ENCODE results near the gene NIPA2.

DNA sequence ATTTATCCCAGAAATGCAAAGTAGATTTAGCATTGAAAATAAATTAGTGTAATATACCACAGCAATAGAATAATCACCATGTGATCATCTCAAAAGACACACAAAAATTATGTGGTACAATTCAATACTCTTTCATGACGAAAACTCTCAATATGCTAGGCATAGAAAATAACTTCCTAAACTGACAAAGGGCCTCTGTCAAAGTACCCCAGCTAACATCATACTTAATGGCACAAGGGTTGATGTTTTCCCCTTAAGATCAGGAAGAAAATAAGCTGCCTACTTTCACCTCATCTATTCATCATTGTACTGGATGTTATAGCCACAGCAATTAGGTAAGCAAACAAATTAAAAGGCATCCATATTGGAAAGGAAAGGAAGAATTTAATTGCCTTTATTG is 22.7 kb upstream of the NIPA2 start:
- TF ChIP-seq GLI2 (tag by site-specific recombination; IDR thresholded peaks at IDR 0.05; ENCODE audit: borderline replicate concordance, low read depth) (no peak), ZNF211 (tag by site-specific recombination; IDR thresholded peaks at IDR 0.05; ENCODE audit: low read depth) (no peak), CTCF (tag by site-specific recombination; IDR thresholded peaks at IDR 0.05) (no peak), HOXC10 (CRISPR knock-in tag; IDR thresholded peaks at IDR 0.05) (no peak), ZNF18 (tag by site-specific recombination; IDR thresholded peaks at IDR 0.05) (no peak), ZNF362 (tag by site-specific recombination; IDR thresholded peaks at IDR 0.05) (no peak), TCF7L2 (IDR thresholded peaks at IDR 0.05; ENCODE audit: borderline replicate concordance, low read depth, low read length) (no peak), ZNF626 (tag by site-specific recombination; IDR thresholded peaks at IDR 0.05) (no peak)
- TF ChIP-seq, protein P1, sequence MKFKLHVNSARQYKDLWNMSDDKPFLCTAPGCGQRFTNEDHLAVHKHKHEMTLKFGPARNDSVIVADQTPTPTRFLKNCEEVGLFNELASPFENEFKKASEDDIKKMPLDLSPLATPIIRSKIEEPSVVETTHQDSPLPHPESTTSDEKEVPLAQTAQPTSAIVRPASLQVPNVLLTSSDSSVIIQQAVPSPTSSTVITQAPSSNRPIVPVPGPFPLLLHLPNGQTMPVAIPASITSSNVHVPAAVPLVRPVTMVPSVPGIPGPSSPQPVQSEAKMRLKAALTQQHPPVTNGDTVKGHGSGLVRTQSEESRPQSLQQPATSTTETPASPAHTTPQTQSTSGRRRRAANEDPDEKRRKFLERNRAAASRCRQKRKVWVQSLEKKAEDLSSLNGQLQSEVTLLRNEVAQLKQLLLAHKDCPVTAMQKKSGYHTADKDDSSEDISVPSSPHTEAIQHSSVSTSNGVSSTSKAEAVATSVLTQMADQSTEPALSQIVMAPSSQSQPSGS (tag by site-specific recombination; IDR thresholded peaks at IDR 0.05; ENCODE audit: low read depth) = no peak
